Measurements from ENCODE around the gene IMPA2. TPM values are rescaled to one million over a fixed set of nuclear protein-coding genes. Genes with fewer than 3 reads are reported as not detected.

IMPA2 gene
- total RNA-seq, 1 experiment from 2014 or later: 12.8 TPM

- CTCF ChIA-PET: no interaction called here
- DNase-seq (ENCODE audit: unreplicated experiment): no peak
- Mint-ChIP-seq H3K4me1 (ENCODE audit: insufficient read depth, unreplicated experiment) (no peaks in the 10 kb centered on the region), H3K4me3 (ENCODE audit: unreplicated experiment) (no peak overlapping the region), H3K27ac (ENCODE audit: low read depth, unreplicated experiment) (no peak overlapping the region), H3K9me3 (ENCODE audit: unreplicated experiment) (no peaks in the 10 kb centered on the region), H3K36me3 (ENCODE audit: insufficient read depth, unreplicated experiment) (no peaks in the 10 kb centered on the region), H3K27me3 (ENCODE audit: insufficient read depth, unreplicated experiment) (no peaks in the 10 kb centered on the region)
- TF ChIP-seq CTCF (IDR thresholded peaks at IDR 0.05; ENCODE audit: unreplicated experiment): no peak
- POLR2A ChIA-PET: no interaction called here
- intact Hi-C loops (cut with micrococcal nuclease): no loop called here
- BruUV-seq (replicated peaks): no TSS peak
Measured at GRCh38 chr18:11972371-11973174, 8.7 kb upstream of the IMPA2 start.

GRCh38 chr18:11974741-11975325 lies 6.5 kb upstream of the IMPA2 start:
- Mint-ChIP-seq H3K9me3 (ENCODE audit: unreplicated experiment) (no peaks in the 10 kb centered on the region), H3K4me1 (ENCODE audit: insufficient read depth, unreplicated experiment) (peaks cover under 1% of the 10 kb centered on the region), H3K27ac (ENCODE audit: low read depth, unreplicated experiment) (no peak overlapping the region), H3K27me3 (ENCODE audit: insufficient read depth, unreplicated experiment) (no peaks in the 10 kb centered on the region), H3K4me3 (ENCODE audit: unreplicated experiment) (no peak overlapping the region), H3K36me3 (ENCODE audit: insufficient read depth, unreplicated experiment) (no peaks in the 10 kb centered on the region)
- ChIA-PET CTCF (interaction anchor here (0.7 to 2.3 kb wide), 2 partner anchors 37 to 515 kb away, joined by 4 to 13 read pairs; no protein-coding TSS in a partner anchor), POLR2A (no interaction called here)
- intact Hi-C loops (cut with micrococcal nuclease): no loop called here
- no peak for DNase-seq (ENCODE audit: unreplicated experiment)
- no TSS peak for BruUV-seq (replicated peaks)
- TF ChIP-seq CTCF (IDR thresholded peaks at IDR 0.05; ENCODE audit: unreplicated experiment): no peak

GRCh38 chr18:11975723-11976122 lies 5.6 kb upstream of the IMPA2 start:
- H3K27me3 Mint-ChIP-seq (ENCODE audit: insufficient read depth, unreplicated experiment): no peaks in the 10 kb centered on the region
- H3K36me3 Mint-ChIP-seq (ENCODE audit: insufficient read depth, unreplicated experiment): no peaks in the 10 kb centered on the region
- H3K9me3 Mint-ChIP-seq (ENCODE audit: unreplicated experiment): no peaks in the 10 kb centered on the region
- peaks cover 6% of the 10 kb centered on the region for H3K4me1 Mint-ChIP-seq (ENCODE audit: insufficient read depth, unreplicated experiment)
- no TSS peak for BruUV-seq (replicated peaks)
- no peak for TF ChIP-seq CTCF (IDR thresholded peaks at IDR 0.05; ENCODE audit: unreplicated experiment)
- DNase-seq (ENCODE audit: unreplicated experiment): no peak
- intact Hi-C loops (cut with micrococcal nuclease): no loop called here
- POLR2A ChIA-PET: interaction anchor here (0.6 to 1.2 kb wide), 2 partner anchors 61 to 285 kb away, joined by 3 to 4 read pairs; no protein-coding TSS in a partner anchor
- no peak overlapping the region for H3K4me3 Mint-ChIP-seq (ENCODE audit: unreplicated experiment)
- H3K27ac Mint-ChIP-seq (ENCODE audit: low read depth, unreplicated experiment): no peak overlapping the region
- CTCF ChIA-PET: interaction anchor here (0.7 to 2.3 kb wide), 3 partner anchors 38 to 514 kb away, joined by 3 to 13 read pairs (median 4); no protein-coding TSS in a partner anchor

- BruUV-seq (replicated peaks): no TSS peak
- H3K9me3 Mint-ChIP-seq (ENCODE audit: unreplicated experiment): no peaks in the 10 kb centered on the region
- no peak overlapping the region for H3K27ac Mint-ChIP-seq (ENCODE audit: low read depth, unreplicated experiment)
- CTCF ChIA-PET: interaction anchor here (1.1 to 2.3 kb wide), 2 partner anchors 38 to 63 kb away, joined by 3 to 13 read pairs; no protein-coding TSS in a partner anchor
- intact Hi-C loops (cut with micrococcal nuclease): no loop called here
- H3K36me3 Mint-ChIP-seq (ENCODE audit: insufficient read depth, unreplicated experiment): no peaks in the 10 kb centered on the region
- H3K4me3 Mint-ChIP-seq (ENCODE audit: unreplicated experiment): no peak overlapping the region
- H3K4me1 Mint-ChIP-seq (ENCODE audit: insufficient read depth, unreplicated experiment): peaks cover 6% of the 10 kb centered on the region
- no peak for DNase-seq (ENCODE audit: unreplicated experiment)
- no peak for TF ChIP-seq CTCF (IDR thresholded peaks at IDR 0.05; ENCODE audit: unreplicated experiment)
- no peaks in the 10 kb centered on the region for H3K27me3 Mint-ChIP-seq (ENCODE audit: insufficient read depth, unreplicated experiment)
- POLR2A ChIA-PET: interaction anchor here (0.6 to 1.9 kb wide), 7 partner anchors 13 to 286 kb away, joined by 3 to 10 read pairs (median 4); no protein-coding TSS in a partner anchor
Measured at GRCh38 chr18:11976315-11977152, 4.8 kb upstream of the IMPA2 start.
